Limb (tissue), 2 donors: ENCODE data around the gene IMMP2L.
"Not testable (repeated sequence)": the region's sequence is repeated elsewhere in the genome, so short reads cannot be mapped to it uniquely, and the experiment has no call there.

ENCODE experiments used
- DNase-seq, 2 donors: peaks; one replicate each; pipeline ENCODE4 v3.0.0-alpha.2; 2016; ENCODE audit errors: extremely low spot score in 2 of 2

Gene IMMP2L

GRCh38 chr7:111561904-111562732, at the start of gene IMMP2L:
IMMP2L (minus strand) TSS chr7:111562492.
- peak; percentile 85 to 95 for DNase-seq

GRCh38 chr7:111609483-111610254, 47.4 kb upstream of the IMMP2L start:
- not testable (repeated sequence) for DNase-seq

GRCh38 chr7:111607621-111608020, 45.3 kb upstream of the IMMP2L start:
- DNase-seq, result no peak

- DNase-seq, result no peak
Measured at GRCh38 chr7:111605246-111605645, 43.0 kb upstream of the IMMP2L start.

GRCh38 chr7:111600091-111600490, 37.8 kb upstream of the IMMP2L start:
- no peak for DNase-seq

- DNase-seq, result no peak
Measured at GRCh38 chr7:111595780-111596179, 33.5 kb upstream of the IMMP2L start.

GRCh38 chr7:111594602-111595001, 32.3 kb upstream of the IMMP2L start:
- no peak for DNase-seq

- no peak for DNase-seq
Measured at GRCh38 chr7:111593343-111593742, 31.1 kb upstream of the IMMP2L start.

GRCh38 chr7:111588065-111588433, 25.8 kb upstream of the IMMP2L start:
- no peak for DNase-seq

GRCh38 chr7:111587410-111588064, 25.2 kb upstream of the IMMP2L start:
- DNase-seq, result no peak

GRCh38 chr7:111586711-111587409, 24.6 kb upstream of the IMMP2L start:
- no peak for DNase-seq

GRCh38 chr7:111581784-111582488, 19.6 kb upstream of the IMMP2L start:
- DNase-seq, result not testable (repeated sequence)

GRCh38 chr7:111581207-111581606, 18.9 kb upstream of the IMMP2L start:
- not testable (repeated sequence) for DNase-seq

- no peak for DNase-seq
Measured at GRCh38 chr7:111578754-111579153, 16.5 kb upstream of the IMMP2L start.

- DNase-seq, result no peak
Measured at GRCh38 chr7:111571720-111572119, 9.4 kb upstream of the IMMP2L start.

- no peak for DNase-seq
Measured at GRCh38 chr7:111568870-111569462, 6.7 kb upstream of the IMMP2L start.

- DNase-seq, result no peak
Measured at GRCh38 chr7:111568419-111568818, 6.1 kb upstream of the IMMP2L start.

GRCh38 chr7:111564078-111564477, 1.8 kb upstream of the IMMP2L start:
- DNase-seq, result no peak

- no peak for DNase-seq
Measured at GRCh38 chr7:111561654-111561903, 713 bp downstream of the IMMP2L start.

GRCh38 chr7:111560773-111561653, 1.3 kb downstream of the IMMP2L start:
- DNase-seq, result peak in 1 of 2 donors; percentile 18
